HG03064 (cell line): ENCODE results near the gene SLC43A1.
"Not testable (repeated sequence)": the region's sequence is repeated elsewhere in the genome, so short reads cannot be mapped to it uniquely, and the experiment has no call there.

Experiments
- ATAC-seq: cut with Tn5 transposase; IDR thresholded peaks from one replicate; pipeline ENCODE4 v1.9.1; 2021; ENCODE audit warnings: low read depth; ENCODE audit not compliant: unreplicated experiment

SLC43A1 gene

GRCh38 chr11:57515332-57516060 is at the start of gene SLC43A1:
Gene SLC43A1 (minus strand): TSS chr11:57515702. CDS start chr11:57514111, 1,591 bp downstream.
- ATAC-seq = peak; percentile 48

GRCh38 chr11:57562596-57562995 is 47.1 kb upstream of the SLC43A1 start:
- ATAC-seq = no peak

DNA sequence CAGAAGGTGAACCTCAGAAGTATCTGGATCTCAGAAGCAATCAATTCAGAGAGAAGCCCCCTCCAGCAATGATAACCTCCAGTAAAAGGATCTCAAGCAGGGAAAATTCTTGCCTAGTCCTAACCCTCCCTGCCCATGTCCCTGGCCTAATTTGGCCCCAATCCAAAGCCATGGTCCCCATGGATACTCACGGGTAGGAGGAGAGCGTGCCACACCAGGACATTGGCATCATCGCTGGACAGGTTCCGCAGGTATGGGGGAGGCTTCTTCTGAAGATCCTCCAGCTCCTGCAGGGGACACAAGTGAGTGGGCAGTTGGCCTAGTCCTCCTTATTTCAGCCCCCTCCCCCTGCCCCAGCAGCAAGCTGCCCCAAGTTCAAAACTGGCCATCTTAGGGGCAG is 44.6 kb upstream of the SLC43A1 start:
- ATAC-seq = no peak

DNA sequence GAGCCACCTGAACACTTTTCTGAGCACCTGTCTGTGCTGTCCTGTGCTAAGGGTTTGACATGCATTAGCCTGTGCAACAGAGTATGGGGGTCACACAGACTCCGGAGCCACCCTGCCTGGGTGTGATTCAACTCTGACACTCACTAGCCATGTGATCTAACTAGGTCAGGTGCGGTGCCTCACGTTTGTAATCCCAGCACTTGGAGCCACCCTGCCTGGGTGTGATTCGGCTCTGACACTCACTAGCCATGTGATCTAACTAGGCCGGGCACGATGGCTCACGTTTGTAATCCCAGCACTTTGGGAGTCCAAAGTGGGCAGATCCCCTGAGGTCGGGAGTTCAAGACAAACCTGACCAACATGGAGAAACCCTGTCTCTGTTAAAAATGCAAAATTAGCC is 40.5 kb upstream of the SLC43A1 start:
- no peak for ATAC-seq

DNA sequence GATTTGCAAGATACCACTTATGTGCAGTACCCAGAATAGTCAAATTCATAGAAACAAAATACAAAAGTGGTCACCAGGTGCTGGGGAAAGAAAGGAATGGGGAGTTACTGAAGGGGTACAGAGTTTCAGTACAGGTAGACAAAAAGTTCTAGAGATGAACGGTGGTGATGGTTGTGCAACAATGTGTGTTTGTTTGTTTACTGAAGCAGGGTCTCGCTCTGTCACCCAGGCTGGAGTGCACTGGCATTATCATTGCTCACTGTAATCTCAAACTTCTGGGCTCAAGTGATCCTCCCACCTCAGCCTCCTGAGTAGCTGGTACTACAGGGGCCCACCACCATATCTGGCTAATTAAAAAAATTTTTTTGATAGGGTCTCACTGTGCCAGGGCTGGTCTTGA is 39.9 kb upstream of the SLC43A1 start:
- ATAC-seq = no peak

DNA sequence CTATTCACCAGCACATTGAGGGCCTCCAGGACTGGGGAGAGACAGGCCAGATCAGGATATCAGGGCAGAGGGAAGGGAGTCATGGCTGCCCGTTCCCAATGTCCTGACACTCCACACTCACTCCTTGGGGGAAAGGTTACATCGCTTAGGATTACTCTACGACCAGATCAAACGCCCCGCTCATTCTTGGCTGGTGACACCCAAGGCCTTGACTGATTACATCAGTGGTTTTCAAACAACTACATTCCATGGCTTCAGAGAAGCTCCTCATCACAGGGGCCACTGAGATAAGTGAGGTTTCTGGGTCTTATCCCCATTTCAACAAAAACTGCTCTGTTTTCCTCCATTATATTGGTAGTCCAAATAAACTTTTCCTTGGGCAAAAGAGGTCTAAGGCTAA is 37.0 kb upstream of the SLC43A1 start:
- no peak for ATAC-seq

- no peak for ATAC-seq
Observed at GRCh38 chr11:57551941-57552340, 36.4 kb upstream of the SLC43A1 start.

GRCh38 chr11:57549983-57550382 is 34.5 kb upstream of the SLC43A1 start:
- ATAC-seq = no peak

GRCh38 chr11:57547854-57548377 is 32.4 kb upstream of the SLC43A1 start:
- peak; percentile 71 for ATAC-seq

- ATAC-seq = no peak
Observed at GRCh38 chr11:57546869-57547475, 31.5 kb upstream of the SLC43A1 start.

- ATAC-seq = no peak
Observed at GRCh38 chr11:57546451-57546850, 30.9 kb upstream of the SLC43A1 start.

DNA sequence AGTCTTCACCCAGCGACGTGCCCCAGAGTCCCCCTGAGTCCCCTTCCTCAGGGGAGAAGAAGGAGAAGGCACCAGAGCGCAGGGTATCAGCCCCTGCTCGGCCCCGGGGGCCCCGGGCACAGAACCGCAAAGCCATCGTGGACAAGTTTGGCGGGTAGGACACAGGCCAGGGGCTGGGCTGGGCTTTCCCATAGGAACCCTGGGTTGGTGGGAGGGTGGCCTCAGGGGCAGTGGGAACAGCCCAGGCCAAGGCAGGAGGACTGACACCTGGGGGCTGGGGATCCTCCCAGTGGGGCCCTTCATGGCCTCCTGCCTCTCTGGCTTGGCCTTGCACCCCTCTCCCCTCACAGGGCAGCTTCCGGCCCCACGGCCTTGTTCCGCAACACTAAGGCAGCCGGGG is 30.4 kb upstream of the SLC43A1 start:
- ATAC-seq = no peak

DNA sequence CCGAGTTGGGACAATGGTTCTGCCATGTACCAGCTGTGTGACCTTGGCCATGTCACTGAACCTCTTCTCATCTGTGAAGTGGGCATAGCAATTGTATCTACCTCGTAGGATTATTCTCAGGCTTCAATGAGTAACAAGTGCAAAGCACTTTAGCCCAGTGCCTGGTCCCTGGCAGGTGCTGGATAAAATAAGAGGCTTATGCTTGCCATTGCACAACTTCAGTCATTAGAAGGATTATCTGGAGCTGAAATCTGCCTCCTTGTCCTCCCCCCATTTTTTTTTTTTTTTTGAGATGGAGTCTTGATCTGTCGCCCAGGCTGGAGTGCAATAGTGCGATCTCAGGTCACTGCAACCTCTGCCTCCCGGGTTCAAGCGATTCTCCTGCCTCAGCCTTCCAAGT is 29.1 kb upstream of the SLC43A1 start:
- no peak for ATAC-seq

DNA sequence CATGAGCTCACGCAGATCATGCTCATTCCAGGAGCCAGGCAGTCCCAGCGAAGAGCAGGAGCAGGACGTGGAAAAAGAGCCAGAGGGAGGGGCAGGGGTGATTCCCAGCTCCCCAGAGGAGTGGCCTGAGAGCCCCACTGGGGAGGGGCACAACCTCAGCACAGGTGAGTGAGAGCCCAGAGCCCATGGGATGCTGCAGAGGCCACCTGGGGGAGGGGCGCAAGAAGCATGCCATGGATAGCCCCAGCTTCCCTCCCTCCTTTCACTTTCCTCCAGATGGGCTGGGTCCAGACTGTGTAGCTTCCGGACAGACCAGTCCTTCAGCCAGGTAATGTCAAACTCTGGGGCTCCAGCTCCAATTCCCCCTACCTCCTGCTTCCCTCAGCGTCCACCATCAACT is 28.1 kb upstream of the SLC43A1 start:
- no peak for ATAC-seq

GRCh38 chr11:57542582-57542981 is 27.1 kb upstream of the SLC43A1 start:
- ATAC-seq = no peak

- no peak for ATAC-seq
Observed at GRCh38 chr11:57541169-57541568, 25.7 kb upstream of the SLC43A1 start.

- no peak for ATAC-seq
Observed at GRCh38 chr11:57539342-57539741, 23.8 kb upstream of the SLC43A1 start.

DNA sequence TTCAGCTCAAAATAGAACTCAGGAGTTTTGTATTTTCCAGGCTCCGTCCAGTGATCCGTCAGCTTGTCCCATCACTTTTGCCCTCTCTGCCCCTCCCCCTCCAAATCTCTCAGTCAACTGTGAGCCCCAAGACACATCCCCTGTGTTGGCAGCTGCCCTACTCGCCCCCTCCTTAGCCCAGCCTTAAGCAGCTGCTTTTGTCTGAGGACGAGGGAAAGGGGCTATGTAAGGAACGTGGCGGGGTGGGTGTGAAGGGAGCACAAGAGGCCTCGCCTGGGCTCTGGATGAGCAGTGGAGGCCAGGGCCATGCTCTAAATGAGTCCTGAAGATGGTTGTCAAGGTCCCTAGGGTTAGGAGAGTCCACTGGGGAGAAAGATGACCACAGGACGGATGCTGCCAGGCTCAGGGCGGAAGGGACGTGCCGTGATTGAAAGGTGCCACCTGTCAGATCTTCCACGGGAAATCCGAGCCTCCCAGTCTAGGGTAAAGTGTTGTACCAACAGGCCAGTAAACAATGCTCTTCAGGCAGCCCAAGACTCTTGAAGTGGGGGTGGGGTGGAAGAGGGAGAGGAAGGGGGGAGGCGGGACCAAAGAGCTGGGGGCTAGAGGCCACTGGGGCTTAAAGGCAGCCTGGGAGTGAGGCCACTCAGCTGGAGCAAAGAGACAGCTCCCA is 21.6 kb upstream of the SLC43A1 start, which contains the start of gene SMTNL1:
SMTNL1 (plus strand) TSS at position 649 of the 673 bp plus-strand sequence. CDS start 5,048 bp downstream, outside the sequence.
- ATAC-seq = no peak

- ATAC-seq = not testable (repeated sequence)
Observed at GRCh38 chr11:57534449-57534848, 18.9 kb upstream of the SLC43A1 start.

- ATAC-seq = peak; percentile 99
Observed at GRCh38 chr11:57530596-57531507, 15.3 kb upstream of the SLC43A1 start, which contains the start of gene TIMM10. Gene TIMM10 (minus strand): TSS chr11:57530754. CDS start chr11:57530189, 565 bp downstream.
